ENCODE data around the gene PTPRN2. TPM values are rescaled to one million over a fixed set of nuclear protein-coding genes. Genes with fewer than 3 reads are reported as not detected.

The PTPRN2 gene
- total and polyA plus RNA-seq, 9 of the 15 experiments (the other 6 are each of a cell fraction or from before 2014, with no cell fraction given) = not detected

GRCh38 chr7:158358926-158359645 is 228.5 kb downstream of the PTPRN2 start (continued):
- TF ChIP-seq ZNF398 (CRISPR knock-in tag; IDR thresholded peaks at IDR 0.05) = no peak
- no peak for TF ChIP-seq HDAC3 (IDR thresholded peaks at IDR 0.05; ENCODE audit: borderline replicate concordance, partially characterized antibody)
- no peak for TF ChIP-seq MNT (conservative IDR thresholded peaks at IDR 0.05)
- no peak for TF ChIP-seq SMAD1 (IDR thresholded peaks at IDR 0.05; ENCODE audit: low read depth, low read length, partially characterized antibody)
- no peak for TF ChIP-seq ZNF232 (CRISPR knock-in tag; IDR thresholded peaks at IDR 0.05)
- no peak for TF ChIP-seq ZBTB11 (CRISPR knock-in tag; IDR thresholded peaks at IDR 0.05)
- no peak for TF ChIP-seq THRAP3 (IDR thresholded peaks at IDR 0.05; ENCODE audit: borderline replicate concordance)
